Stomach (tissue), 4 donors: ENCODE data around the gene OR6B1.

ENCODE experiments used
- CTCF ChIP-seq, 7 experiments: fragments of 450-650 bp in 4 of 7; fragments of 200-600 bp in 3 of 7; sonication (generic) in 3 of 7; IDR thresholded peaks; one replicate each; pipeline ENCODE4 v1.5.1; 2016 to 2019; ENCODE audit warnings: antibody characterized with exemption in 7 of 7, control low read depth in 2 of 7, mild to moderate bottlenecking in 1 of 7
- POLR2A ChIP-seq, 4 donors: fragments of 450-650 bp; IDR thresholded peaks; one replicate each; pipeline ENCODE4 v1.6.1; 2016; ENCODE audit warnings: antibody characterized with exemption in 4 of 4, control low read depth in 2 of 4, mild to moderate bottlenecking in 1 of 4, moderate library complexity in 1 of 4

- TF ChIP-seq POLR2A (IDR thresholded peaks at IDR 0.05) (no peak), CTCF (IDR thresholded peaks at IDR 0.05) (no peak)
These were observed 19.3 kb downstream of the OR6B1 start for GRCh38 chr7:144019457-144019856.
